ENCODE data around the gene C3orf85.

- TF ChIP-seq ZNF274 (IDR thresholded peaks at IDR 0.05; ENCODE audit: low read depth, low read length) (no peak), YY1 (IDR thresholded peaks at IDR 0.05; ENCODE audit: insufficient read depth, insufficient read length) (no peak), SUZ12 (IDR thresholded peaks at IDR 0.05; ENCODE audit: extremely low read depth, insufficient read depth, insufficient read length) (no peak)
Observed at GRCh38 chr3:109136523-109136922, at the start of gene C3orf85.
